Caco-2 (cell line): ENCODE results near the gene ZMAT3. TPM values are rescaled to one million over a fixed set of nuclear protein-coding genes. Genes with fewer than 3 reads are reported as not detected.

Experiments used
- BruUV-seq: library from RNA; stranded (reverse); fragments of 400-500 nt; replicated peaks from 2 replicates; lab custom pipeline; 2021; lab: Mats Ljungman, UMichigan
- CTCF ChIA-PET: fragments of 300-600 bp; sonication (Branson Sonifier 250); formaldehyde crosslinking; loops from one replicate; lab custom pipeline; 2022; ENCODE audit warnings: antibody characterized with exemption; lab: Charles Lee
- POLR2A ChIA-PET: fragments of 300-600 bp; sonication (Branson Sonifier 250); formaldehyde crosslinking; loops from one replicate; lab custom pipeline; 2022; ENCODE audit warnings: antibody characterized with exemption; lab: Charles Lee
- DNase-seq, 2 experiments: peaks; one replicate each; pipeline versions ENCODE4 v3.0.0 to v3.0.0-alpha.2; 2020 to 2022
- H3K27me3 ChIP-seq: replicated peaks from 2 replicates; pipeline ENCODE4 v1.6.0; 2011; ENCODE audit warnings: low read length; ENCODE audit not compliant: control insufficient read depth, insufficient read depth
- H3K36me3 ChIP-seq: 2 replicates; pipeline ENCODE4 v1.5.1; 2011; ENCODE audit warnings: low read length; ENCODE audit not compliant: control insufficient read depth, insufficient read depth
- H3K4me1 ChIP-seq: fragments of 250-450 bp; sonication (Bioruptor Pico); 2 replicates; pipeline ENCODE4 v1.5.1; 2020; ENCODE audit warnings: mild to moderate bottlenecking
- H3K4me3 ChIP-seq: 2 replicates; pipeline ENCODE4 v1.5.1; 2011; ENCODE audit warnings: low read depth, mild to moderate bottlenecking, control low read depth, low read length
- H3K9me3 ChIP-seq: fragments of 250-450 bp; sonication (Bioruptor Pico); 2 replicates; pipeline ENCODE4 v1.5.1; 2020; ENCODE audit warnings: mild to moderate bottlenecking, moderate library complexity
- H3K27ac Mint-ChIP-seq: one replicate; pipeline ENCODE4 v1.8.0; 2022; ENCODE audit warnings: mixed read lengths; ENCODE audit not compliant: unreplicated experiment
- H3K27me3 Mint-ChIP-seq: one replicate; pipeline ENCODE4 v1.8.0; 2022; ENCODE audit warnings: mixed read lengths; ENCODE audit not compliant: insufficient read depth, unreplicated experiment
- H3K36me3 Mint-ChIP-seq: one replicate; pipeline ENCODE4 v1.8.0; 2022; ENCODE audit warnings: mild to moderate bottlenecking, mixed read lengths; ENCODE audit not compliant: insufficient read depth, unreplicated experiment
- H3K4me1 Mint-ChIP-seq: one replicate; pipeline ENCODE4 v1.8.0; 2022; ENCODE audit warnings: low read depth, mixed read lengths; ENCODE audit not compliant: unreplicated experiment
- H3K4me3 Mint-ChIP-seq: one replicate; pipeline ENCODE4 v1.8.0; 2022; ENCODE audit warnings: mild to moderate bottlenecking, moderate library complexity, mixed read lengths; ENCODE audit not compliant: unreplicated experiment
- H3K9me3 Mint-ChIP-seq: one replicate; pipeline ENCODE4 v1.8.0; 2022; ENCODE audit warnings: mixed read lengths; ENCODE audit not compliant: unreplicated experiment
- intact Hi-C: fragments of 100-400 bp; cut with micrococcal nuclease; formaldehyde crosslinking; loops from one replicate; pipeline ENCODE4 v1.10.0; 2022; ENCODE audit not compliant: unreplicated experiment
- total RNA-seq: library from RNA; stranded (reverse); gene quantifications from 2 replicates; pipeline ENCODE4 v1.2.3, GENCODE V29; 2022
- TF ChIP-seq, protein P1 (sequence below), 2 experiments: fragments of 200-600 bp in 1 of 2; IDR thresholded peaks; 1 replicate in 1 of 2; 2 replicates in 1 of 2; pipeline versions ENCODE4 v1.5.1 to v1.8.0; 2011 to 2022; ENCODE audit warnings: antibody characterized with exemption in 1 of 2, control low read depth in 1 of 2, inconsistent platforms in 1 of 2, low read depth in 1 of 2, low read length in 1 of 2, mild to moderate bottlenecking in 1 of 2, moderate library complexity in 1 of 2; ENCODE audit not compliant: insufficient read depth in 1 of 2, severe bottlenecking in 1 of 2, unreplicated experiment in 1 of 2

Gene ZMAT3
- total RNA-seq, 1 experiment from 2014 or later = 7.6 TPM

DNA sequence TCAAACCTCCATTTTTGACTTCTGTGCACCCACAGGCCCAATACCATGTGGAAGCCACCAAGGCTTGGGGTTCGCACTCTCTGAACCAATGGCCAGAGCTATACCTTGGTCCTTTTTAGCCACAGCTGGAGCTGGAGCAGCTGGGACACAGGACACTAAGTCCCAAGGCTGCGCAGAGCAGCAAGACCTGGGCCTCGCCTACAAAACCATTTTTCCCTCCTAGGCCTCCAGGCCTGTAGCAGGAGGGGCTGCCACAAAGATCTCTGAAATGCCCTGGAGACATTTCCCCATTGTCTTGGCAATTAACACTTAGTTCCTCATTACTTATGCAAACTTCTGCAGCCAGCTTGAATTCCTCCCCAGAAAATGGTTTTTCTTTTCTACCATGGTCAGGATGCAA lies 81.3 kb downstream of the ZMAT3 start:
- ChIA-PET CTCF (no interaction called here), POLR2A (no interaction called here)
- no peaks in the 10 kb centered on the region for H3K4me1 Mint-ChIP-seq
- H3K27ac Mint-ChIP-seq = no peak overlapping the region
- no peak overlapping the region for H3K4me3 Mint-ChIP-seq
- Histone ChIP-seq H3K36me3 (no peaks in the 10 kb centered on the region), H3K27me3 (no peaks in the 10 kb centered on the region), H3K4me1 (no peaks in the 10 kb centered on the region), H3K9me3 (peaks cover 23% of the 10 kb centered on the region), H3K4me3 (no peak overlapping the region)
- intact Hi-C loops = no loop called here
- TF ChIP-seq, protein P1, sequence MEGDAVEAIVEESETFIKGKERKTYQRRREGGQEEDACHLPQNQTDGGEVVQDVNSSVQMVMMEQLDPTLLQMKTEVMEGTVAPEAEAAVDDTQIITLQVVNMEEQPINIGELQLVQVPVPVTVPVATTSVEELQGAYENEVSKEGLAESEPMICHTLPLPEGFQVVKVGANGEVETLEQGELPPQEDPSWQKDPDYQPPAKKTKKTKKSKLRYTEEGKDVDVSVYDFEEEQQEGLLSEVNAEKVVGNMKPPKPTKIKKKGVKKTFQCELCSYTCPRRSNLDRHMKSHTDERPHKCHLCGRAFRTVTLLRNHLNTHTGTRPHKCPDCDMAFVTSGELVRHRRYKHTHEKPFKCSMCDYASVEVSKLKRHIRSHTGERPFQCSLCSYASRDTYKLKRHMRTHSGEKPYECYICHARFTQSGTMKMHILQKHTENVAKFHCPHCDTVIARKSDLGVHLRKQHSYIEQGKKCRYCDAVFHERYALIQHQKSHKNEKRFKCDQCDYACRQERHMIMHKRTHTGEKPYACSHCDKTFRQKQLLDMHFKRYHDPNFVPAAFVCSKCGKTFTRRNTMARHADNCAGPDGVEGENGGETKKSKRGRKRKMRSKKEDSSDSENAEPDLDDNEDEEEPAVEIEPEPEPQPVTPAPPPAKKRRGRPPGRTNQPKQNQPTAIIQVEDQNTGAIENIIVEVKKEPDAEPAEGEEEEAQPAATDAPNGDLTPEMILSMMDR (IDR thresholded peaks at IDR 0.05; ENCODE audit: insufficient read depth in 1 of 2, low read depth in 1 of 2, low read length in 1 of 2, severe bottlenecking in 1 of 2, unreplicated experiment in 1 of 2) = no peak
- no TSS peak for BruUV-seq
- H3K36me3 Mint-ChIP-seq = no peaks in the 10 kb centered on the region
- H3K27me3 Mint-ChIP-seq = no peaks in the 10 kb centered on the region
- DNase-seq = no peak
- H3K9me3 Mint-ChIP-seq = peaks cover 32% of the 10 kb centered on the region

DNA sequence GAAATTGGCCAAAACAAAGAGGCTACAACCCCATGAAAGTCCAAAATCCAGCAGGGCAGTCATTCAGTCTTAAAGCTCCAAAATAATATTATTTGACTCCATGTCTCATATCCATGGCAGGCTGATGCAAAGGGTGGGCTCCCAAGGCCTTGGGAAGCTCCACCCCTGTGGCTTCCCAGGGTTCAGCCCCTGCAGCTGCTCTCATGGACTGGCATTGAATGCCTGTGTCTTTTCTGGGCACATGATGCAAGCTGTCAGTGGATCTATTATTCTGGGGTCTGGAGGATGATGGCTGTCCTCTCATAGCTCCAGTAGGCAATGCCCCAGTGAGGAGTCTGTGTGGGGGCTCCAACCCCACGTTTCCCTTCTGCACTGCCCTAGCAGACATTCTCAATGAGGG lies 81.8 kb downstream of the ZMAT3 start:
- H3K4me3 Mint-ChIP-seq = no peak overlapping the region
- H3K4me1 Mint-ChIP-seq = no peaks in the 10 kb centered on the region
- H3K27ac Mint-ChIP-seq = no peak overlapping the region

DNA sequence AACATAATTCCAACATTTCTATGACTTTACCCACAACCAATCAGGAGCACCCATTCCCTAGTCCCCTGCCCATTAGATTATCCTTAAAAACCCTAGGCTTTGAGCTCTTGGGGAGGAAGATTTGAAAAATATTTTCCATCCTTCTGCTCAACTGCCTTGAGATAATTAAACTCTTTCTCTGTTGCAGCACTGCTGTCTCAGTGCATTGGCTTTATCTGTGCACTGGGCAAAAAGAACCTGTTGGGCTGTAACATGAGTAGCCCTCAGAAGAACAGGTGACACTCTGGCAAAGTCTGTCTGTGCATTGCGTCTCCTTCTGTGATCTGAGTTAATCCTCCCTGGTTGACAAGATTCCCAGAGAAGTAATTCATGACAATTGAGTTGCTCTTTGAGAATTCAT lies 83.9 kb downstream of the ZMAT3 start:
- BruUV-seq = no TSS peak
- H3K4me3 ChIP-seq = no peak overlapping the region
- peaks cover 45% of the 10 kb centered on the region for H3K9me3 Mint-ChIP-seq
- ChIA-PET CTCF (no interaction called here), POLR2A (no interaction called here)
- H3K36me3 ChIP-seq = no peaks in the 10 kb centered on the region
- intact Hi-C loops = no loop called here
- no peaks in the 10 kb centered on the region for H3K4me1 Mint-ChIP-seq
- H3K9me3 ChIP-seq = peaks cover 23% of the 10 kb centered on the region
- no peaks in the 10 kb centered on the region for H3K27me3 ChIP-seq
- no peak for DNase-seq
- H3K4me3 Mint-ChIP-seq = no peak overlapping the region
- no peaks in the 10 kb centered on the region for H3K27me3 Mint-ChIP-seq
- H3K4me1 ChIP-seq = no peaks in the 10 kb centered on the region
- no peaks in the 10 kb centered on the region for H3K36me3 Mint-ChIP-seq
- no peak overlapping the region for H3K27ac Mint-ChIP-seq
- TF ChIP-seq, protein P1 (IDR thresholded peaks at IDR 0.05; ENCODE audit: insufficient read depth in 1 of 2, low read depth in 1 of 2, low read length in 1 of 2, severe bottlenecking in 1 of 2, unreplicated experiment in 1 of 2) = no peak

More for the DNA sequence above, 81.8 kb downstream of the ZMAT3 start:
- intact Hi-C loops = no loop called here
- H3K9me3 ChIP-seq = peaks cover 23% of the 10 kb centered on the region
- Mint-ChIP-seq H3K9me3 (peaks cover 34% of the 10 kb centered on the region), H3K36me3 (no peaks in the 10 kb centered on the region), H3K27me3 (no peaks in the 10 kb centered on the region)
- TF ChIP-seq, protein P1 (IDR thresholded peaks at IDR 0.05; ENCODE audit: insufficient read depth in 1 of 2, low read depth in 1 of 2, low read length in 1 of 2, severe bottlenecking in 1 of 2, unreplicated experiment in 1 of 2) = no peak
- DNase-seq = no peak
- BruUV-seq = no TSS peak
- no peaks in the 10 kb centered on the region for H3K27me3 ChIP-seq
- ChIA-PET POLR2A (no interaction called here), CTCF (no interaction called here)
- H3K4me1 ChIP-seq = no peaks in the 10 kb centered on the region
- H3K36me3 ChIP-seq = no peaks in the 10 kb centered on the region
- no peak overlapping the region for H3K4me3 ChIP-seq
